A204.1 (cell line): Measurements from ENCODE around the gene LTB4R.
"Not testable (repeated sequence)": the region's sequence is repeated elsewhere in the genome, so short reads cannot be mapped to it uniquely, and the experiment has no call there.

Experiments used
- FAIRE-seq: peaks from 2 replicates; lab custom pipeline; 2012; peaks lifted over from hg19 to GRCh38; lab: Jason Lieb, UNC

LTB4R gene

GRCh38 chr14:24343795-24344660 is 32.7 kb downstream of the LTB4R start:
- FAIRE-seq: no peak

- no peak for FAIRE-seq
These were observed 35.8 kb downstream of the LTB4R start for GRCh38 chr14:24347134-24347533.

GRCh38 chr14:24348186-24348585 is 36.9 kb downstream of the LTB4R start:
- FAIRE-seq: no peak

- no peak for FAIRE-seq
These were observed 38.4 kb downstream of the LTB4R start for GRCh38 chr14:24349742-24350141.

- FAIRE-seq: no peak
These were observed 40.2 kb downstream of the LTB4R start for GRCh38 chr14:24351517-24351916.

DNA sequence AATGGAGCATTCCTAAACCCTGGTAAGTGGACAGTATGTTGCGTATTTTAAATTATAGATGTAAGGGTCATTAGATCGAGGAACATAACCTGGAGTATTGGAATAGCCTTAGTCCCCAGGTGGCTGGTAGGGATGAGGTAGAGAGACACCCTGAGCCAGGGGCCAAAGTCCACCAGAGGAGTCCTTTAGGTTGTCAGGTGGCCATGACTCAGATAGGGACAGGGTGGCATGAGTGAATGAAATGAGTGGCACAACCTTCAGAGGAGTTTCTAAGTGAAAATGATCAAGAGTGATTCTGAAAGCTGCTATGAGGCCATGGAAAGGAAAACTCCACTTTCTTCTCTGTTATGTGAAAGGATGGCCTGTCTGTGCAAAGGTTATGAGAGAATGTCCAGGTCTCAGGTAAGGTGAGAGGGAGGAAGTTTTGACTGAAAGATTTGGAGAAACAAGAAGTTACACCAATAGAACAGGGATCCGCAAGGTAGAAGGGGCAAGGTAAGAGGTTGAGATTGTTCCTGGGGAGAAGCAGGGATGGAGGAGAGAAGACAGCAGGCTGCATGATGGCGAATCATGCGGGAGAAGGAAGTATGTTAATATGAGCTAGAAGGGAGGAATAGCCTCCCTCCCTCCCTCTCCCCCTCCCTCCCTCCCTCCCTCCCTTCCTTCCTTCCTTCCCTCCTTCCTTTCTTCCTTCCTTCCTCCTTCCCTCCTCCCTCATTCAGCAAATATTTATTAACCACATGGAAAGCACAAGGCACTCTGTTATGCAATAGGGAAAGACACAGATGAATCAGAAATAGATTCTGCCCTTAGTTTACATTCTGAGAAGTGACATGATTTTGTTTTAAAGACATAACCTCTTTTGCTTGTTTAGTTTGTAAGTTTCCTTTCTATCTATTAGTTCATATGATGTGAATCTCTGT is 42.5 kb downstream of the LTB4R start:
- no peak for FAIRE-seq

DNA sequence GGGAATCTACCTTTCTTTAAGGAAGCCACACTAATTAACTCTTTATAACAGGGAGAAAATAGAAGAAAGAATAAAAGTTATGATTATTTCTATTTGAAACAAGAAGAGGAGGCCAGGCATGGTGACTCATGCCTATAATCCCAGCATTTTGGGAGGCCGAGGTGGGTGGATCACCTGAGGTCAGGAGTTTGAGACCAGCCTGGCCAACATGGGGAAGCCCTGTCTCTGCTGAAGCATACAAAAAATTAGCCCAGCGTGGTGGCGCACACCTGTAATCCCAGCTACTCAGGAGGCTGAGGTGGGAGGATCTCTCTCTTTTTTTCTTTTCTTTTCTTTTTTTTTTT is 43.2 kb downstream of the LTB4R start:
- FAIRE-seq: not testable (repeated sequence)

GRCh38 chr14:24355009-24355408 is 43.7 kb downstream of the LTB4R start:
- FAIRE-seq: no peak

DNA sequence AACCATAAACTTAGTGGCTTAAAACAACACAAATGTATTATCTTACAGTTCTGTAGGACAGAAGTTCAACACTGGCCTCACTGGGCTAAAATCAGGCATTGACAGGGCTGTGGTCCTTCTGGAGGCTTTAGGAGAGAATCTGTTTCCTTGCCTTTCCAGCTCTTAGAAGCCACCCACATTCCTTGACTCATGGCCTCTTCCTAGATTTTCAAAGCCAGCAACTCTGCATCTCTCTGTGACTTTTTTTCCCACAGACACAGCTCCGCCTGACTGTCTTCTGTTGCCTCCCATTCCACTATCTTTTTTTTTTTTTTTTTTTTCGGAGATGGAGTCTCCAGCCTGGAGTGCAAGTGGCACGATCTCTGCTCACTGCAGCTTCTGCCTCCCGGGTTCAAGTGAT is 44.9 kb downstream of the LTB4R start:
- no peak for FAIRE-seq

DNA sequence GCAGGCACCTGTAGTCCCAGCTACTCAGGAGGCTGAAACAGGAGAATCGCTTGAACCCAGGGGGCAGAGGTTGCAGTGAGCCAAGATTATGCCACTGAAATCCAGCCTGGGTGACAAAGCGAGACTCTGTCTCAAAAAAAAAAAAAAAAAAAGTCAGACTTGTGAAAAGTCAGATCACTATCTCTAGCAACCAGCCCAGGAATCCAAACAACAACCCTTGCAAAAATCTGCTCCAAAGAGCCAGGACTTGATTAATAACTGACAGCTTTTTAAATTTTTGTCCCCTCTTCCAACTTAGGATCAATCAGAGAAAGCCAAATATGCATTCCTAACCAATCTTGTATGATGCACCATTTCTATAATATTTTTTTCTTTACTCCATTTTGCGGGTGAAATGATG is 49.0 kb downstream of the LTB4R start:
- no peak for FAIRE-seq

GRCh38 chr14:24361326-24361725 is 50.0 kb downstream of the LTB4R start:
- FAIRE-seq: no peak

DNA sequence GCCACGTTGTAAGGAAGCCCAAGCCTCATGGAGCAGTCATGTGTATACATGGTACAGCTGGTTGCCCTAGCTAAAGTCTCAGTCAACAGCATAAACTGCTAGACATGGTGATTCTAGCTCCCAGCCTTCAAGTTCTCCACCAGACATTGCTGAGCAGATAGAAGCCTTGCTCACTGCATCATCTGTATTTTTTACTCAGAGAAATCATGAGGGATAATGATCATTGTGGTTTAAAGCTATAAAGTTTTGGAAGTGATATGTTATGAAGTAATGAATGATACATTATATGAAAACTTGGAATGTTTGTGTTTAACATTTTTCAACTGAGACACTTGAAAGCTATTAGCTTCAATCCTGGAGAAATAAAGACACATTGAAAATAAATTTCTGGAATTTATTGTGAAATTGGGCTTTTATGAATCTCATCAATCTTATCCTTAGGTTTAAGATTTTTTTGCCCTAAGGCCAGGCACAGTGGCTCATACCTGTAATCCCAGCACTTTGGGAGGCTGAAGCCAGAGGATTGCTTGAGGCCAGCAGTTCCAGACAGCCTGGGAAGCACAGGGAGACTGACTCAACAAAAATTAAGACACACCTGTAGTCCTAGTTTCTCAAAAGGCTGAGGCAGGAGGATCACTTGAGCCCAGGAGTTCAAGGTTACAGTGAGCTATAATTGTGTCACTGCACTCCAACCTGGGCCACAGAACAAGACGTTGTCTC is 51.1 kb downstream of the LTB4R start:
- FAIRE-seq: no peak

DNA sequence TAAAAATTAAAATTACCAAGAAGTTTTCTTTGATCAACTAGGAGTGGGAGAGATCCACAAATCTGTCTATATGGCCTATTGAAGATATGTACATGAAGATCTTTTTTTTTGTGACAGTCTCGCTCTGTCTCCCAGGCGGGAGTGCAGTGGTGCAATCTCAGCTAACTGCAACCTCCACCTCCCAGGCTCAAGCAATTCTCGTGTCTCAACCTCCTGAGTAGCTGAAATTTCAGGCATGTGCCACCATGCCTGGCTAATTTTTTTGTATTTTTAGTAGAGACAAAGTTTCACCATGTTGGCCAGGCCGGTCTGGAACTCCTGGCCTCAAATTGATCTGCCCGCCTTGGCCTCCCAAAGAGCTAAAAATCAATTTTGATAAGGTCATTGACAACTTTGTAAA is 52.1 kb downstream of the LTB4R start:
- FAIRE-seq: no peak

- no peak for FAIRE-seq
These were observed 53.5 kb downstream of the LTB4R start for GRCh38 chr14:24364841-24365240.

DNA sequence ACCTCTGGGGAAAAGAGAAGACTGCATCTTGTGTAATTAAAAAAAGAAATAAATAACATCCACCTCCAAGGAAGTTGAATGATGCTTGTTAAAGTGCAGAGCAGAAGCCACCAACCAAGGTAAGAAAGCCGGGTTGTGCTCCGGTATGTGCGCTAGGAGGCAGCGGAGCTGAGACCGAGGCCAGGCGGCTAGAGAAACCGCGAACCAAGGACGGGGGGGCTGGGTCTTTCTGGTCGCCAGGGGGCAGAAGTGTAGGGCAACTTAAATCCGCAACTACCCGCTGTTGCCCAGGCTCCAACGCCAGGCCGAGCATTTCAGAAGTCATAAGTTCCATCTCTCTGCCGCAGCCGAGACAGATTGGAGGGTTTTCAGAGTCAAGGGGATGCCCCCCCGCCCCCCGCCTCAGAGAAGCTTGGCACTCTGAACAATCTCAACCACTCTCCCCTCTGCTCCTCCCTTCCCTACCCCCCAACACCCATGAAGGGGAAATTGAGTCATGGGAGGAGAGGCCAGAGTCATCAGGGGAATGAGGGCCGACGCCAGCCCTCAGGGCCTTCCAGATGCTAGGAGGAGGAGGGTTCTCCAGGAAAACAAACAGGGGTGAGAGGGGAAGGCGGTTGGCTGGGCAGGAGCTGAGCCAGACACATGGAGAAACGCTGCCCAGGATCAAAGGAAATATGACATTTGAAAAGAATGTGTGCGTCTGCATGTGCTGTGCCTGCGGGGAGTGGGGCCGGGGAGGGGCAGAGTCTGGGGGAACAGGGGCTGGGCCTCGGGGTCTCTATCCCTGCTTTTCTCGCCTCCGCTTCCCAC is 54.5 kb downstream of the LTB4R start:
- FAIRE-seq: peak; percentile 95

GRCh38 chr14:24366413-24366720 is 55.1 kb downstream of the LTB4R start:
- no peak for FAIRE-seq

- FAIRE-seq: peak; percentile 86
These were observed 55.6 kb downstream of the LTB4R start for GRCh38 chr14:24366721-24367513.
